GM10248 (cell line): ENCODE measurements around the gene TSPAN18.

Experiments used
- CTCF ChIA-PET: fragments of 300-600 bp; sonication (Branson Sonifier 250); formaldehyde crosslinking; extraction: SDS; loops from one replicate; lab custom pipeline; 2021; ENCODE audit warnings: antibody characterized with exemption; lab: Yijun Ruan, JAX
- POLR2A ChIA-PET: fragments of 350-650 bp; sonication (Branson Sonifier 250); formaldehyde crosslinking; extraction: SDS; loops from one replicate; lab custom pipeline; 2020; ENCODE audit warnings: antibody characterized with exemption; lab: Yijun Ruan, JAX
- DNase-seq: peaks from one replicate; pipeline ENCODE4 v3.0.0; 2012; ENCODE audit errors: extremely low spot score
- CTCF ChIP-seq: IDR thresholded peaks from 2 replicates; pipeline ENCODE4 v1.5.1; 2012; ENCODE audit warnings: mild to moderate bottlenecking, low read depth; ENCODE audit errors: extremely low read depth, missing control alignments, control extremely low read depth

The TSPAN18 gene

DNA sequence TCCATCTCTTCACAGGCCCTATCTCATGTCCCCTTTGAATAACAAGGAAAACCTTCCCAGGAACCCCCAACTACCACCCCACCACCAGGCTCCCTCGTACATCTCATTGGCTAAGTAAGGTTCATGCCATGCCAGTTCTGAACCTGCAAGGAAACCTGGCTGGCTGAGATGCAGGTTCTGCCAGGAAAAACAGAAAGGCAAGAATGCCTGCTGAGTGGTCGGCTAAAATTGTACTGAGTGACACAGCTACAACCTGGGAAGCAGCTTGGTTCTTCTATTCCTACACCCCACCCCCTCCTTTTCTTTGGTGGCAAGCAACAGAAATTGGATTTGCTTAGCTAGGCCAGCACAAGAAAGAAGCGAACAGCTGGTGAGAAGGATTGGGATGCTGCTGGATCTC is 36.1 kb upstream of the TSPAN18 start:
- DNase-seq = no peak
- no peak for TF ChIP-seq CTCF
- ChIA-PET POLR2A (no interaction called here), CTCF (no interaction called here)

GRCh38 chr11:44692460-44692859 is 34.3 kb upstream of the TSPAN18 start:
- POLR2A ChIA-PET = no interaction called here
- no peak for TF ChIP-seq CTCF
- DNase-seq = no peak
- CTCF ChIA-PET = no interaction called here

GRCh38 chr11:44693654-44694119 is 33.1 kb upstream of the TSPAN18 start:
- ChIA-PET POLR2A (no interaction called here), CTCF (interaction anchor here (0.9 kb wide), 1 partner anchor 52 kb away, joined by 3 read pairs; no protein-coding TSS in a partner anchor)
- no peak for DNase-seq
- TF ChIP-seq CTCF = no peak

GRCh38 chr11:44694443-44694842 is 32.3 kb upstream of the TSPAN18 start:
- ChIA-PET CTCF (no interaction called here), POLR2A (no interaction called here)
- no peak for DNase-seq
- no peak for TF ChIP-seq CTCF

- ChIA-PET POLR2A (no interaction called here), CTCF (no interaction called here)
- no peak for TF ChIP-seq CTCF
- DNase-seq = no peak
Observed at GRCh38 chr11:44695169-44695833, 31.5 kb upstream of the TSPAN18 start.

DNA sequence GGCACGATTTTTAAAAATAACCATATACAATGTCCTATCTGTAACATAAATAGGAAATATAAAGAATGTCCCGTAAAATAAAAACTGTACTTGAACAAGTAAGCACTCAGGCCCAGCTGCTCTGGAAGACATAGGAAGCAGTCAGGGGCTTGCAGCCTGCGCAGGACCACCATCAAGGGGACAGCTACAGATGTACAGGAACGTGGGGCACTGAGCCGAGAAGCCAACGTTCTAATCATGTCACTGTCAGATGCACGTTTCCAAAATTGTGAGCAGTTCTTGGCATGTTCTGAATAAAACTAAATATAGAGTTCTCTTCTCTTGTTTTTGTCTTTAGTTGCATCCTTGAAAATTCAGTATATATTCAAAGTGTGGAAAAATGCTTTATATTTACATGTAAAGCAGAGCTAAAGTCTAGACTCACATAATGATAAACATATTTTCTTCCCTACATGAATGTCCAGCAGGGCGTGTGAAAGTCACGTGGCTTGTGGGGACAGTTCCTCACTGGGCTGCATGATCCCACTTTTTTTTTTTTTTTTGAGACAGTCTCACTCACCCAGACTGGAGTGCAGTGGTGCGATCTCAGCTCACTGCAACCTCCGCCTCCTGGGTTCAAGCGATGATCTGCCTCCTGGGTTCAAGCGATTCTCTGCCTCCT is 28.4 kb upstream of the TSPAN18 start:
- no peak for DNase-seq
- no peak for TF ChIP-seq CTCF
- CTCF ChIA-PET = interaction anchor here (0.8 to 1.3 kb wide), 3 partner anchors 27 to 238 kb away, joined by 3 to 4 read pairs (median 3); no protein-coding TSS in a partner anchor
- POLR2A ChIA-PET = no interaction called here
